GM23248 (cell line): ENCODE data around the gene FCGR2B. TPM values are rescaled to one million over a fixed set of nuclear protein-coding genes. Genes with fewer than 3 reads are reported as not detected.

ENCODE experiments used
- DNase-seq: peaks from one replicate; pipeline ENCODE4 v3.0.0-alpha.2; 2015
- H2AFZ ChIP-seq: fragments of 200-600 bp; sonication (generic); 2 replicates; pipeline ENCODE4 v1.6.1; 2016; ENCODE audit warnings: antibody characterized with exemption
- H3F3A ChIP-seq: fragments of 200-600 bp; sonication (generic); 2 replicates; pipeline ENCODE4 v1.6.1; 2016; ENCODE audit warnings: mild to moderate bottlenecking, antibody characterized with exemption, mixed run types; ENCODE audit not compliant: insufficient read depth
- H3K27ac ChIP-seq: fragments of 200-600 bp; sonication (generic); 2 replicates; pipeline ENCODE4 v1.5.1; 2016; ENCODE audit warnings: mild to moderate bottlenecking
- H3K27me3 ChIP-seq: fragments of 200-600 bp; sonication (generic); replicated peaks from 2 replicates; pipeline ENCODE4 v1.6.1; 2016; ENCODE audit warnings: mild to moderate bottlenecking; ENCODE audit not compliant: insufficient read depth
- H3K36me3 ChIP-seq: fragments of 200-600 bp; sonication (generic); 2 replicates; pipeline ENCODE4 v1.6.1; 2016; ENCODE audit warnings: low read depth, mild to moderate bottlenecking
- H3K4me1 ChIP-seq: fragments of 200-600 bp; sonication (generic); 2 replicates; pipeline ENCODE4 v1.6.1; 2016; ENCODE audit warnings: mild to moderate bottlenecking; ENCODE audit not compliant: insufficient read depth
- H3K4me2 ChIP-seq: fragments of 200-600 bp; sonication (generic); one replicate; pipeline ENCODE4 v1.6.1; 2016; ENCODE audit warnings: mild to moderate bottlenecking; ENCODE audit not compliant: unreplicated experiment
- H3K4me3 ChIP-seq: fragments of 200-600 bp; sonication (generic); 2 replicates; pipeline ENCODE4 v1.5.1; 2016; ENCODE audit warnings: mild to moderate bottlenecking
- H3K79me2 ChIP-seq: fragments of 200-600 bp; sonication (generic); 2 replicates; pipeline ENCODE4 v1.6.1; 2016; ENCODE audit warnings: mild to moderate bottlenecking; ENCODE audit not compliant: insufficient read depth
- H3K9ac ChIP-seq: fragments of 200-600 bp; sonication (generic); 2 replicates; pipeline ENCODE4 v1.6.1; 2016; ENCODE audit warnings: mild to moderate bottlenecking
- H3K9me2 ChIP-seq: fragments of 200-600 bp; sonication (generic); 2 replicates; pipeline ENCODE4 v1.6.1; 2016; ENCODE audit warnings: mixed run types, mild to moderate bottlenecking, moderate library complexity; ENCODE audit not compliant: insufficient read depth
- H3K9me3 ChIP-seq: fragments of 200-600 bp; sonication (generic); one replicate; pipeline ENCODE4 v1.6.1; 2017; ENCODE audit warnings: low read depth
- H4K20me1 ChIP-seq: fragments of 200-600 bp; sonication (generic); 2 replicates; pipeline ENCODE4 v1.6.0; 2016; ENCODE audit not compliant: insufficient read depth
- EZH2 ChIP-seq: fragments of 200-600 bp; sonication (generic); IDR thresholded peaks from 2 replicates; pipeline ENCODE4 v1.6.1; 2018; ENCODE audit warnings: antibody characterized with exemption, mild to moderate bottlenecking; ENCODE audit not compliant: insufficient read depth, poor library complexity, severe bottlenecking
- EZH2phosphoT487 ChIP-seq: fragments of 200-600 bp; sonication (generic); IDR thresholded peaks from 2 replicates; pipeline ENCODE4 v1.6.1; 2018; ENCODE audit warnings: antibody characterized with exemption, moderate library complexity, mild to moderate bottlenecking, low read depth; ENCODE audit not compliant: insufficient read depth
- WGBS, 2 experiments: methylation state at CpG; one replicate each; pipeline ENCODE4 v1.1.6; 2015 to 2017; ENCODE audit warnings: low lambda C conversion rate in 2 of 2, low coverage in 1 of 2; ENCODE audit errors: missing lambda C conversion rate in 2 of 2; 5-methylcytosine and 5-hydroxymethylcytosine counted together
- in situ Hi-C: fragments of 300-500 bp; cut with MboI; formaldehyde crosslinking; loops from 2 replicates; pipeline ENCODE4 v1.15.0; 2020
- polyA plus RNA-seq: library from polyadenylated mRNA; unstranded; fragments of >200 nt; fragmentation: Nextera tagmentation; extraction: Ambion mirVana; gene quantifications from 2 replicates; pipeline ENCODE4 v1.2.1, GENCODE V29; 2016
- total RNA-seq: library from RNA; depleted of rRNA; stranded (reverse); fragments of >200 nt; shearing (Covaris generic); gene quantifications from 2 replicates; pipeline ENCODE4 v1.2.3, GENCODE V29; 2014

Gene FCGR2B
- total and polyA plus RNA-seq, 2 experiments from 2014 or later: not detected

GRCh38 chr1:161702250-161702649, 39.3 kb downstream of the FCGR2B start:
- DNase-seq: no peak
- no peak overlapping the region for H3K4me3 ChIP-seq
- no peak overlapping the region for H3K4me2 ChIP-seq
- peaks cover 16% of the 10 kb centered on the region for H3K4me1 ChIP-seq
- H4K20me1 ChIP-seq: no peaks in the 10 kb centered on the region
- no peaks in the 10 kb centered on the region for H3K79me2 ChIP-seq
- H3K27ac ChIP-seq: no peak overlapping the region
- no peaks in the 10 kb centered on the region for H3K36me3 ChIP-seq
- no peaks in the 10 kb centered on the region for H3K27me3 ChIP-seq
- 78 to 80% methylated on average over 8 of the region's 8 CpGs for whole genome bisulfite sequencing, 2 experiments
- no peak overlapping the region for H3K9ac ChIP-seq
- H3F3A ChIP-seq: peaks cover 11% of the 10 kb centered on the region
- no peak for TF ChIP-seq EZH2
- no peak for TF ChIP-seq EZH2phosphoT487
- no peak overlapping the region for H2AFZ ChIP-seq
- in situ Hi-C loops: no loop called here
- no peaks in the 10 kb centered on the region for H3K9me3 ChIP-seq
- no peaks in the 10 kb centered on the region for H3K9me2 ChIP-seq

GRCh38 chr1:161705537-161705936, 42.6 kb downstream of the FCGR2B start:
- H3K9ac ChIP-seq: no peak overlapping the region; the same call in 1 of the 2 replicates
- H3K36me3 ChIP-seq: no peaks in the 10 kb centered on the region
- no peak overlapping the region for H2AFZ ChIP-seq
- no peak overlapping the region for H3K4me2 ChIP-seq
- TF ChIP-seq EZH2 (no peak), EZH2phosphoT487 (no peak)
- no peaks in the 10 kb centered on the region for H3K9me3 ChIP-seq
- H4K20me1 ChIP-seq: no peaks in the 10 kb centered on the region
- no peaks in the 10 kb centered on the region for H3K9me2 ChIP-seq
- peak; percentile 4 for DNase-seq
- H3F3A ChIP-seq: peaks cover 18% of the 10 kb centered on the region
- H3K79me2 ChIP-seq: no peaks in the 10 kb centered on the region
- 80 to 84% methylated on average over 4 of the region's 4 CpGs for WGBS, 2 experiments
- H3K4me1 ChIP-seq: peaks cover 27% of the 10 kb centered on the region
- H3K27ac ChIP-seq: peak overlapping the region; percentile 96
- in situ Hi-C loops: no loop called here
- no peaks in the 10 kb centered on the region for H3K27me3 ChIP-seq
- no peak overlapping the region for H3K4me3 ChIP-seq

GRCh38 chr1:161706113-161706481, 43.2 kb downstream of the FCGR2B start:
- DNase-seq: peak; percentile 84
- H3K4me2 ChIP-seq: peak overlapping the region; percentile 21
- H2AFZ ChIP-seq: peak overlapping the region; percentile 68

GRCh38 chr1:161706482-161707347, 43.8 kb downstream of the FCGR2B start, which contains the start of gene FCRLA:
TSS of gene FCRLA (plus strand) at chr1:161707229. CDS start at chr1:161707265, 36 bp downstream.
- Histone ChIP-seq H3K9ac (peak within 1 kb of the TSS; percentile 73), H4K20me1 (no peaks in the 10 kb centered on the region), H3K36me3 (no peaks in the 10 kb centered on the region), H3K9me3 (no peaks in the 10 kb centered on the region), H3K9me2 (no peaks in the 10 kb centered on the region), H3K4me1 (peaks cover 27% of the 10 kb centered on the region), H3F3A (peaks cover 18% of the 10 kb centered on the region), H2AFZ (peak within 1 kb of the TSS; percentile 68), H3K27me3 (no peaks in the 10 kb centered on the region), H3K27ac (peak within 1 kb of the TSS; percentile 96), H3K4me2 (peak within 1 kb of the TSS; percentile 21), H3K4me3 (no peak within 1 kb of the TSS), H3K79me2 (no peaks in the 10 kb centered on the region)
- WGBS, 2 experiments: 21 to 23% methylated on average over 4 of the region's 4 CpGs
- DNase-seq: peak; percentile 98
- in situ Hi-C loops: no loop called here
- TF ChIP-seq EZH2phosphoT487 (no peak), EZH2 (no peak)

More at GRCh38 chr1:161706113-161706481, 43.2 kb downstream of the FCGR2B start:
- H4K20me1 ChIP-seq: no peaks in the 10 kb centered on the region
- peak overlapping the region; percentile 96 for H3K27ac ChIP-seq
- peaks cover 18% of the 10 kb centered on the region for H3F3A ChIP-seq
- H3K36me3 ChIP-seq: no peaks in the 10 kb centered on the region
- peaks cover 27% of the 10 kb centered on the region for H3K4me1 ChIP-seq
- no peaks in the 10 kb centered on the region for H3K79me2 ChIP-seq
- H3K9ac ChIP-seq: peak overlapping the region; percentile 73
- 7 to 17% methylated on average over 3 of the region's 3 CpGs for WGBS, 2 experiments
- H3K9me2 ChIP-seq: no peaks in the 10 kb centered on the region
- in situ Hi-C loops: no loop called here
- H3K4me3 ChIP-seq: no peak overlapping the region
- no peaks in the 10 kb centered on the region for H3K9me3 ChIP-seq
- no peak for TF ChIP-seq EZH2
- no peak for TF ChIP-seq EZH2phosphoT487
- no peaks in the 10 kb centered on the region for H3K27me3 ChIP-seq
